Loucy (cell line): ENCODE measurements around the gene IGF1R.
A peak's percentile ranks its signal among the peaks of the same experiment; 100 is the strongest.

Source experiments
- H2AFZ ChIP-seq: fragments of 200-600 bp; sonication (generic); 2 replicates; pipeline ENCODE4 v1.6.0; 2016; ENCODE audit warnings: antibody characterized with exemption, mild to moderate bottlenecking, low read length, moderate library complexity
- H3F3A ChIP-seq: fragments of 200-600 bp; 2 replicates; pipeline ENCODE4 v1.6.0; 2016; ENCODE audit warnings: antibody characterized with exemption, low read depth, mild to moderate bottlenecking
- H3K27me3 ChIP-seq: fragments of 200-600 bp; sonication (generic); 2 replicates; pipeline ENCODE4 v1.6.1; 2014; ENCODE audit warnings: low read length, mild to moderate bottlenecking; ENCODE audit not compliant: insufficient read depth, poor library complexity, severe bottlenecking
- H3K36me3 ChIP-seq: fragments of 200-600 bp; sonication (generic); 2 replicates; pipeline ENCODE4 v1.6.1; 2016; ENCODE audit warnings: low read length; ENCODE audit not compliant: insufficient read depth
- H3K4me1 ChIP-seq: fragments of 200-600 bp; sonication (generic); 2 replicates; pipeline ENCODE4 v1.5.1; 2014; ENCODE audit warnings: low read length, mild to moderate bottlenecking; ENCODE audit not compliant: insufficient read depth, poor library complexity, severe bottlenecking
- H3K4me2 ChIP-seq: fragments of 200-600 bp; sonication (generic); 2 replicates; pipeline ENCODE4 v1.6.0; 2014; ENCODE audit warnings: antibody characterized with exemption, low read length, low read depth, mild to moderate bottlenecking; ENCODE audit not compliant: poor library complexity, severe bottlenecking
- H3K4me3 ChIP-seq: fragments of 200-600 bp; sonication (generic); 2 replicates; pipeline ENCODE4 v1.5.1; 2014; ENCODE audit warnings: low read length, mild to moderate bottlenecking, mixed read lengths; ENCODE audit not compliant: poor library complexity, severe bottlenecking
- H3K79me2 ChIP-seq: fragments of 200-600 bp; sonication (generic); 2 replicates; pipeline ENCODE4 v1.6.1; 2014; ENCODE audit warnings: low read length; ENCODE audit not compliant: insufficient read depth
- H3K9ac ChIP-seq: fragments of 200-600 bp; sonication (generic); 2 replicates; pipeline ENCODE4 v1.6.0; 2014; ENCODE audit warnings: mild to moderate bottlenecking, low read depth, low read length, moderate library complexity; ENCODE audit not compliant: poor library complexity, severe bottlenecking
- H3K9me2 ChIP-seq: fragments of 200-600 bp; sonication (generic); replicated peaks from 2 replicates; pipeline ENCODE4 v1.6.1; 2016; ENCODE audit warnings: low read depth, low read length, mixed read lengths
- H3K9me3 ChIP-seq: fragments of 200-600 bp; sonication (generic); 2 replicates; pipeline ENCODE4 v1.6.1; 2014; ENCODE audit warnings: mild to moderate bottlenecking, antibody characterized with exemption, low read length, low read depth; ENCODE audit not compliant: insufficient read depth
- H4K20me1 ChIP-seq: fragments of 200-600 bp; sonication (generic); 2 replicates; pipeline ENCODE4 v1.6.0; 2014; ENCODE audit warnings: antibody characterized with exemption, low read length, mild to moderate bottlenecking; ENCODE audit not compliant: insufficient read depth, poor library complexity, severe bottlenecking
- EZH2phosphoT487 ChIP-seq: fragments of 200-600 bp; IDR thresholded peaks from 2 replicates; pipeline ENCODE4 v1.6.1; 2018; ENCODE audit warnings: antibody characterized with exemption, mild to moderate bottlenecking, moderate library complexity, borderline replicate concordance
- TF ChIP-seq, protein P1 (sequence below): fragments of 200-600 bp; sonication (generic); conservative IDR thresholded peaks from 2 replicates; pipeline ENCODE4 v1.5.1; 2014; ENCODE audit warnings: mild to moderate bottlenecking, antibody characterized with exemption, low read length

The IGF1R gene

GRCh38 chr15:98647026-98647773 is 1.1 kb upstream of the IGF1R start:
- no peak for TF ChIP-seq EZH2phosphoT487
- Histone ChIP-seq H3F3A (no peaks in the 10 kb centered on the region), H3K4me1 (peaks cover 25% of the 10 kb centered on the region), H4K20me1 (peaks cover 26% of the 10 kb centered on the region), H3K9me2 (no peaks in the 10 kb centered on the region), H3K4me2 (peak overlapping the region; percentile 71), H3K27me3 (peaks cover 16% of the 10 kb centered on the region), H3K9ac (peak overlapping the region; percentile 87), H3K79me2 (peaks cover 29% of the 10 kb centered on the region), H2AFZ (peak overlapping the region; percentile 96), H3K4me3 (peak overlapping the region; percentile 80), H3K36me3 (no peaks in the 10 kb centered on the region), H3K9me3 (no peaks in the 10 kb centered on the region)

GRCh38 chr15:98648654-98649471 is 524 bp downstream of the IGF1R start:
- H3K4me3 ChIP-seq = peak overlapping the region; percentile 73
- peaks cover 39% of the 10 kb centered on the region for H3K4me1 ChIP-seq
- no peaks in the 10 kb centered on the region for H3F3A ChIP-seq
- H3K27me3 ChIP-seq = peaks cover 16% of the 10 kb centered on the region
- H3K9me3 ChIP-seq = no peaks in the 10 kb centered on the region
- H3K79me2 ChIP-seq = peaks cover 46% of the 10 kb centered on the region
- no peaks in the 10 kb centered on the region for H3K9me2 ChIP-seq
- peaks cover 40% of the 10 kb centered on the region for H4K20me1 ChIP-seq
- TF ChIP-seq, protein P1, sequence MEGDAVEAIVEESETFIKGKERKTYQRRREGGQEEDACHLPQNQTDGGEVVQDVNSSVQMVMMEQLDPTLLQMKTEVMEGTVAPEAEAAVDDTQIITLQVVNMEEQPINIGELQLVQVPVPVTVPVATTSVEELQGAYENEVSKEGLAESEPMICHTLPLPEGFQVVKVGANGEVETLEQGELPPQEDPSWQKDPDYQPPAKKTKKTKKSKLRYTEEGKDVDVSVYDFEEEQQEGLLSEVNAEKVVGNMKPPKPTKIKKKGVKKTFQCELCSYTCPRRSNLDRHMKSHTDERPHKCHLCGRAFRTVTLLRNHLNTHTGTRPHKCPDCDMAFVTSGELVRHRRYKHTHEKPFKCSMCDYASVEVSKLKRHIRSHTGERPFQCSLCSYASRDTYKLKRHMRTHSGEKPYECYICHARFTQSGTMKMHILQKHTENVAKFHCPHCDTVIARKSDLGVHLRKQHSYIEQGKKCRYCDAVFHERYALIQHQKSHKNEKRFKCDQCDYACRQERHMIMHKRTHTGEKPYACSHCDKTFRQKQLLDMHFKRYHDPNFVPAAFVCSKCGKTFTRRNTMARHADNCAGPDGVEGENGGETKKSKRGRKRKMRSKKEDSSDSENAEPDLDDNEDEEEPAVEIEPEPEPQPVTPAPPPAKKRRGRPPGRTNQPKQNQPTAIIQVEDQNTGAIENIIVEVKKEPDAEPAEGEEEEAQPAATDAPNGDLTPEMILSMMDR = no peak
- TF ChIP-seq EZH2phosphoT487 = no peak
- peak overlapping the region; percentile 80 for H2AFZ ChIP-seq
- peak overlapping the region; percentile 71 for H3K9ac ChIP-seq
- H3K4me2 ChIP-seq = peak overlapping the region; percentile 89
- no peaks in the 10 kb centered on the region for H3K36me3 ChIP-seq

- Histone ChIP-seq H2AFZ (no peak overlapping the region), H3F3A (no peaks in the 10 kb centered on the region), H4K20me1 (peaks cover 49% of the 10 kb centered on the region)
Measured at GRCh38 chr15:98649472-98650416, 1.4 kb downstream of the IGF1R start.

More at GRCh38 chr15:98649472-98650416, 1.4 kb downstream of the IGF1R start:
- peaks cover 55% of the 10 kb centered on the region for H3K79me2 ChIP-seq
- peak overlapping the region; percentile 73 for H3K4me3 ChIP-seq
- TF ChIP-seq, protein P1 = 0 out of 2 replicates have a peak, but pooled peaks have one; percentile 9
- TF ChIP-seq EZH2phosphoT487 = no peak
- H3K27me3 ChIP-seq = peaks cover 16% of the 10 kb centered on the region
- H3K4me1 ChIP-seq = peaks cover 44% of the 10 kb centered on the region
- H3K9me3 ChIP-seq = no peaks in the 10 kb centered on the region
- no peaks in the 10 kb centered on the region for H3K9me2 ChIP-seq
- peak overlapping the region; percentile 89 for H3K4me2 ChIP-seq
- peak overlapping the region; percentile 71 for H3K9ac ChIP-seq
- H3K36me3 ChIP-seq = no peaks in the 10 kb centered on the region
